HepG2 (cell line): ENCODE results near the gene NLGN3.

Experiments
- ASH2L ChIP-seq: fragments of 300-600, 200-600 bp; sonication (generic); IDR thresholded peaks from 2 replicates; pipeline ENCODE4 v1.7.0; 2017; ENCODE audit warnings: low read depth, mild to moderate bottlenecking, moderate library complexity, mixed read lengths, low read length; ENCODE audit not compliant: insufficient read length
- EP300 ChIP-seq, 3 experiments: sonication (generic) in 1 of 3; formaldehyde crosslinking in 1 of 3; IDR thresholded peaks; 2 replicates each; pipeline versions ENCODE4 v1.5.1 to v1.6.1; 2011 to 2020; ENCODE audit warnings: low read depth in 2 of 3, low read length in 2 of 3, borderline replicate concordance in 1 of 3, improper control_type of control experiment in 1 of 3, mild to moderate bottlenecking in 1 of 3, missing genetic modification reagents in 1 of 3, moderate library complexity in 1 of 3
- GABPA ChIP-seq, 2 experiments: IDR thresholded peaks; 2 replicates each; pipeline ENCODE4 v1.6.1; 2011 to 2016; ENCODE audit warnings: low read depth in 2 of 2, low read length in 1 of 2, missing biosample characterization in 1 of 2, missing genetic modification characterization in 1 of 2
- KAT2B ChIP-seq: fragments of 150-350 bp; IDR thresholded peaks from 2 replicates; pipeline ENCODE4 v1.6.1; 2014; ENCODE audit warnings: low read depth, low read length, borderline replicate concordance
- KLF16 ChIP-seq, 2 experiments: sonication (generic) in 1 of 2; formaldehyde crosslinking in 1 of 2; IDR thresholded peaks; 2 replicates each; pipeline versions ENCODE4 v1.6.1 to v1.8.0; 2016 to 2023; ENCODE audit warnings: missing genetic modification reagents in 2 of 2, missing compliant biosample characterization in 1 of 2
- MATR3 ChIP-seq: sonication (generic); formaldehyde crosslinking; IDR thresholded peaks from 2 replicates; pipeline ENCODE4 v1.4.0; 2020; ENCODE audit warnings: missing genetic modification reagents
- SIN3A ChIP-seq: IDR thresholded peaks from 2 replicates; pipeline ENCODE4 v1.6.1; 2011; ENCODE audit warnings: low read depth, mild to moderate bottlenecking, control low read depth, low read length, borderline replicate concordance
- SP1 ChIP-seq, 2 experiments: fragments of 450-650 bp in 1 of 2; sonication (generic) in 1 of 2; formaldehyde crosslinking in 1 of 2; IDR thresholded peaks; 2 replicates each; pipeline versions ENCODE4 v1.4.0 to v1.6.1; 2016 to 2020; ENCODE audit warnings: missing genetic modification reagents in 1 of 2
- TBL1XR1 ChIP-seq: fragments of 150-350 bp; IDR thresholded peaks from 2 replicates; pipeline ENCODE4 v1.6.1; 2014; ENCODE audit warnings: borderline replicate concordance, low read length; ENCODE audit not compliant: partially characterized antibody
- ZNF484 ChIP-seq: sonication (generic); formaldehyde crosslinking; IDR thresholded peaks from 2 replicates; pipeline ENCODE4 v1.5.1; 2020; ENCODE audit warnings: mild to moderate bottlenecking, low read depth, missing genetic modification reagents, borderline replicate concordance
- ZSCAN20 ChIP-seq: sonication (generic); formaldehyde crosslinking; IDR thresholded peaks from 2 replicates; pipeline ENCODE4 v1.4.0; 2020; ENCODE audit warnings: missing genetic modification reagents, mild to moderate bottlenecking, borderline replicate concordance
- TF ChIP-seq, protein P1 (sequence below): sonication (generic); formaldehyde crosslinking; IDR thresholded peaks from 2 replicates; pipeline ENCODE4 v1.5.0; 2020; ENCODE audit warnings: mild to moderate bottlenecking, missing genetic modification reagents, moderate library complexity
- TF ChIP-seq, protein P2 (sequence below): IDR thresholded peaks from 2 replicates; pipeline ENCODE4 v1.6.1; 2016; ENCODE audit warnings: low read depth
- TF ChIP-seq, protein P3 (sequence below): IDR thresholded peaks from 2 replicates; pipeline ENCODE4 v1.6.1; 2018; ENCODE audit warnings: missing genetic modification reagents

DNA sequence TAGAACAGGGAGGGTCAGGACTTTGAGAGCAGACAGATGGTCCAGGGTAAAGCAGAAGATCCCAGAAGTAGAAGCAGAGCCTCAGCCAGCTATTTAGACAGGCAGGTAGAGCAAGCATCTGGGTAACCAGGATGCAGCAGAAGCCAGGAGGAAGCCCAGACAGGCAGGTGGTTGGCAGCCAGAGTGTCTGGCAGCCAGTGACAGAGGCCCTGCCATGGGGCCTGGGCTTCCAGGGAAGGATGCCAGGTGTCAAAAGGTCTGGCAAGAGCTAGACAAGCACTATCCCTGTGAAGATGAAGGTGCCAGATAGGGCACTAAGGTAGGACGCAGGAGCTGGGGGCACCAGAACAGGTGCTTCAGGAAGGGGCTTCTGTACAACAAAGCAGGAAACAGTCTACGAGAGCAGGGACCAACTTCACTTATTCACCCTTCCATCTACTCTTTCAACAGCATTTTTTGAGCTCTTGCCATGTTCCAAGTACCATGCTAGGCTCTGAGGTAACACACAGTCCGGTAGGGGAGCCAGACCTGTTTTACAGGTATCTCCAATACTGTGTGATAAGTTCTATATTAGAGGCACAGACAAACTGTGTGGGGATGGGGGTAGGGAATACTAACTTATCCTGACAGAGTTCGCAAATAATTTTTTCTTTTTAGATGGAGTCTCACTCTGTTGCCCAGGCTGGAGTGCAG is 40.3 kb downstream of the NLGN3 start:
- TF ChIP-seq SP1 (IDR thresholded peaks at IDR 0.05): no peak
- no peak for TF ChIP-seq SP1 (CRISPR knock-in tag; IDR thresholded peaks at IDR 0.05)
- TF ChIP-seq ASH2L: no peak
- TF ChIP-seq, protein P1, sequence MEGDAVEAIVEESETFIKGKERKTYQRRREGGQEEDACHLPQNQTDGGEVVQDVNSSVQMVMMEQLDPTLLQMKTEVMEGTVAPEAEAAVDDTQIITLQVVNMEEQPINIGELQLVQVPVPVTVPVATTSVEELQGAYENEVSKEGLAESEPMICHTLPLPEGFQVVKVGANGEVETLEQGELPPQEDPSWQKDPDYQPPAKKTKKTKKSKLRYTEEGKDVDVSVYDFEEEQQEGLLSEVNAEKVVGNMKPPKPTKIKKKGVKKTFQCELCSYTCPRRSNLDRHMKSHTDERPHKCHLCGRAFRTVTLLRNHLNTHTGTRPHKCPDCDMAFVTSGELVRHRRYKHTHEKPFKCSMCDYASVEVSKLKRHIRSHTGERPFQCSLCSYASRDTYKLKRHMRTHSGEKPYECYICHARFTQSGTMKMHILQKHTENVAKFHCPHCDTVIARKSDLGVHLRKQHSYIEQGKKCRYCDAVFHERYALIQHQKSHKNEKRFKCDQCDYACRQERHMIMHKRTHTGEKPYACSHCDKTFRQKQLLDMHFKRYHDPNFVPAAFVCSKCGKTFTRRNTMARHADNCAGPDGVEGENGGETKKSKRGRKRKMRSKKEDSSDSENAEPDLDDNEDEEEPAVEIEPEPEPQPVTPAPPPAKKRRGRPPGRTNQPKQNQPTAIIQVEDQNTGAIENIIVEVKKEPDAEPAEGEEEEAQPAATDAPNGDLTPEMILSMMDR: no peak
- TF ChIP-seq GABPA (IDR thresholded peaks at IDR 0.05; ENCODE audit: low read depth, low read length): no peak
- no peak for TF ChIP-seq GABPA (CRISPR knock-in tag; IDR thresholded peaks at IDR 0.05; ENCODE audit: low read depth)
- no peak for TF ChIP-seq TBL1XR1
- no peak for TF ChIP-seq EP300 (IDR thresholded peaks at IDR 0.05; ENCODE audit: low read depth in 2 of 2, low read length in 2 of 2)
- TF ChIP-seq EP300 (CRISPR knock-in tag; IDR thresholded peaks at IDR 0.05; ENCODE audit: borderline replicate concordance): no peak
- TF ChIP-seq ZSCAN20: no peak
- TF ChIP-seq KAT2B: no peak
- TF ChIP-seq KLF16 (CRISPR knock-in tag; IDR thresholded peaks at IDR 0.05): no peak
- no peak for TF ChIP-seq MATR3 (CRISPR knock-in tag)
- TF ChIP-seq, protein P2, sequence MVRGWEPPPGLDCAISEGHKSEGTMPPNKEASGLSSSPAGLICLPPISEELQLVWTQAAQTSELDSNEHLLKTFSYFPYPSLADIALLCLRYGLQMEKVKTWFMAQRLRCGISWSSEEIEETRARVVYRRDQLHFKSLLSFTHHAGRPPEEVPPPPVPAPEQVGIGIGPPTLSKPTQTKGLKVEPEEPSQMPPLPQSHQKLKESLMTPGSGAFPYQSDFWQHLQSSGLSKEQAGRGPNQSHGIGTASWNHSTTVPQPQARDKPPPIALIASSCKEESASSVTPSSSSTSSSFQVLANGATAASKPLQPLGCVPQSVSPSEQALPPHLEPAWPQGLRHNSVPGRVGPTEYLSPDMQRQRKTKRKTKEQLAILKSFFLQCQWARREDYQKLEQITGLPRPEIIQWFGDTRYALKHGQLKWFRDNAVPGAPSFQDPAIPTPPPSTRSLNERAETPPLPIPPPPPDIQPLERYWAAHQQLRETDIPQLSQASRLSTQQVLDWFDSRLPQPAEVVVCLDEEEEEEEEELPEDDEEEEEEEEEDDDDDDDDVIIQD (CRISPR knock-in tag): no peak
- TF ChIP-seq, protein P3, sequence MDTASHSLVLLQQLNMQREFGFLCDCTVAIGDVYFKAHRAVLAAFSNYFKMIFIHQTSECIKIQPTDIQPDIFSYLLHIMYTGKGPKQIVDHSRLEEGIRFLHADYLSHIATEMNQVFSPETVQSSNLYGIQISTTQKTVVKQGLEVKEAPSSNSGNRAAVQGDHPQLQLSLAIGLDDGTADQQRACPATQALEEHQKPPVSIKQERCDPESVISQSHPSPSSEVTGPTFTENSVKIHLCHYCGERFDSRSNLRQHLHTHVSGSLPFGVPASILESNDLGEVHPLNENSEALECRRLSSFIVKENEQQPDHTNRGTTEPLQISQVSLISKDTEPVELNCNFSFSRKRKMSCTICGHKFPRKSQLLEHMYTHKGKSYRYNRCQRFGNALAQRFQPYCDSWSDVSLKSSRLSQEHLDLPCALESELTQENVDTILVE (CRISPR knock-in tag): no peak
- TF ChIP-seq SIN3A: no peak
- no peak for TF ChIP-seq ZNF484 (CRISPR knock-in tag)
